HG03575 (cell line): ENCODE data around the gene RECQL5.
"Not testable (repeated sequence)": the region's sequence is repeated elsewhere in the genome, so short reads cannot be mapped to it uniquely, and the experiment has no call there.

ENCODE experiments used
- ATAC-seq: cut with Tn5 transposase; IDR thresholded peaks from one replicate; pipeline ENCODE4 v1.9.1; 2021; ENCODE audit not compliant: unreplicated experiment, insufficient number of reproducible peaks, low FRiP score; ENCODE audit errors: extremely low read depth

RECQL5 gene

DNA sequence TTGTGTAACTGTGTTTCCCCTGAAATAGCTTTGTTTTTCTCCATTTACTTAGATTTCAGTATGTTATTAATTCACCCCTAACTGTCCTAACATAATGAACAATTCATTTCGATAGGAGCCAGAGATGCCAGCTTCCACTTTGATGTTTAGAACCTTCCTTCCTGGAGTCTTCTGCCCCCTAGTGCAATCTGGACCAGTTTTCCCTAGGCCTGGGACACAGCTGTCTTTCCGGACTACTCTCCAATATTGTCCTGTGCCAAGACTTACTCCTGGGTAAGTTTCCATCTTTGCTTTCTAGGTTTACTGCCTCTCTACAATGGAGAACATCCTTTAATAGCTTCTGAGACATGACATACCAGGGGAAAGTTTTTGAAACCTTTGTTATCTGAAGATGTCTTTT, 12.8 kb downstream of the RECQL5 start:
- no peak for ATAC-seq

DNA sequence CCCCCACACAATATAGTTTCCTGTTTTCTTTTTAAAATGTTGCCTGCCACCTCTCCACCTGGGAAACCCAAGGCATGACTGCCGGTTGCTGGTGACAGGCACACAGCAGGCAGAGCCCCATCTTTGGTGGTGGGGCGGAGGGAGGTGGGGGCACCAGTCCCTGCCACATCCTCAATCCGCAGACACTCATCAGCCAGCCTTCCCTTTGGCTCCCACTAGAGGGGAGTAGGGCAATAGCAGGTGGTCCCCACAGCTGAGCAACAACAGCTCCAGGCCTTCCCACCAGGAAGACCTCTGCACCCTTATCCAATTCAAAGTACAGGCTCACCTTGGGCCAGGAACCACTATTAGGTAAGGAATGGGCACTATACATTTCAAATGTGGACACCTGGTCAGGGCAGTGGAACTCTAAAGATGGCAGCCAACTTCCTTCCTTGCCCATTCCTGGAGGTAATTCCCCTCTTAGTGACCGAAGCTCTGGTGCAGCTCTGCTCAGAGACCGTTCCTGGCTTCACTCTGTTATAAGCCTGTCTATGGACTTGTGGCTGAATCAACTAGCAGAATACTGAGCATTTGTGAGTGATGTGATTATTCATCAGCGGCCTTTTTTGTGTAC, 13.9 kb downstream of the RECQL5 start:
- no peak for ATAC-seq

DNA sequence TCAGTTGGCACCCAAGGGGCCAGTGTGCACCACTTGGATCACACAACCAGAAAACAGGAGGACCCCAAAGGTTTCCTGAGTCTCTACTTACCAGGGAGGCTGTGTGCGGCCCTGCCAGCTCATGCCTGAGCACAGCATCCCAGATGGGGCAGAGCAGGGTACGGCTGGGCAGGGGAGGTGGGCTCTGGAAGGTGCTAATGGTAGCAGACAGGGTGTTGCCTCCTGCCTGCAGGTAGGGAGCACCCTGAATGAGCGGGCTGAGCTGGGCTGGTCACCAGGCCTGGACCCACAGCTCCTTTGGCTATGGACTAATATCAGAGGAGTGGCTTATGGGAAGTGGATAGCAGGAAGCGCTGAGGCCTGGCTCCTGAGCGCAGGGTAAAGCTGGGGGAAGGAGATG, 14.6 kb downstream of the RECQL5 start:
- ATAC-seq, result no peak

DNA sequence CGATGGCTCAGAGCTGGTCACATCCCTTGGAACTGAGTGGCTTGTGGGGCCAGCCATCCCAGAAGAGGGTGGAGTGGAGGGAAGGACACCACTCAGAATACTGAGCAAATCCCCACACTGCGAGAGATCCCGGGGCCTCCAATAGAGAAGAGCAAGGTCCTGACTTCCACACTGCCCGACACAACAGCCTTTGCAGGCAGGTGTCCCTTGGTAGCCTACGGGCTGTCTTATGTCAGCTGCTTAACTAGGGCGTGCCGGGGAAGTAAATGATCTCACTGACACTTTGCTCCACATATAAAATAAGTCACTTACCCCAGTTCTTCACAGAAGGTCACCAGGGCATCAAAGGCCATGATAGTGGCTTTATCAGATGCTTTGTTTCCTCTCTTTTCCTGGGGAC, 16.1 kb downstream of the RECQL5 start:
- no peak for ATAC-seq

DNA sequence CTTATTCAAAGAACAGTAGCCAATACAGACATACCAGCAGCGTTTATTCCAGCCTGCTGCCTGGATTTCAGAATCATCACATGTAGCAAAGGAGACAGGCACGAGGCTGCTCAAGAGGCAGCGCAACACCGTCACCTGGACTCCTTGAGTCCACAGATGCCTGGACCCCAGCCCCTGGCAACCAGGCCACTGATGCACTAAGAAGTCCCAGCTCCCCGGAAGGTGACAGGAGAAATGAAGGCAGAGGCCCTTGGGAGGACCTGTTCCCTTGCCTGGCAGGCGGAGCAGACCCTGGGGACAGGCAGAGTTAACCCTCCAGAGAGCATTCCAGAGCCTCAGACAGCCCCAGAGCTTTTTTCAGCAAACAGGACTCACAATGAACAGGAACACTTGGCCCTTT, 17.3 kb downstream of the RECQL5 start:
- no peak for ATAC-seq

DNA sequence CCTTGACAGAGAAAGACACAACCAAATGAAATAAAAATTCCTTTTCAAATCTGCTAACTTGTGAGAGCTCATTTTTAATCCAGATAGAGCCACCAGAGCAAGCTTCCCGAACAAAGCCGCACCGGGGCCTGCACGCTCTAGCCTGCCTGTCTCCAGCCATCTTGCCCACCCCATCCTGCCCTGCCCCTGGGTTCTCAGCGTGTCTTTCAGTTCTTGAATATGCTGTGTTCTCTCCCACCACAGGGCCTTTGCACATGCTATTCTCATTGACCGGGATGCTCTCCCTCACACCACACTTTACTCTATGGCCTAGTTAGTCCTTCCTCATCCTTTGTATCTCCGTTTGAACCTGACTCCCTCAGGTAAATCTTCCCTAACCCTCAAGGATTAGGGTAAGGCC, 19.0 kb downstream of the RECQL5 start:
- no peak for ATAC-seq

DNA sequence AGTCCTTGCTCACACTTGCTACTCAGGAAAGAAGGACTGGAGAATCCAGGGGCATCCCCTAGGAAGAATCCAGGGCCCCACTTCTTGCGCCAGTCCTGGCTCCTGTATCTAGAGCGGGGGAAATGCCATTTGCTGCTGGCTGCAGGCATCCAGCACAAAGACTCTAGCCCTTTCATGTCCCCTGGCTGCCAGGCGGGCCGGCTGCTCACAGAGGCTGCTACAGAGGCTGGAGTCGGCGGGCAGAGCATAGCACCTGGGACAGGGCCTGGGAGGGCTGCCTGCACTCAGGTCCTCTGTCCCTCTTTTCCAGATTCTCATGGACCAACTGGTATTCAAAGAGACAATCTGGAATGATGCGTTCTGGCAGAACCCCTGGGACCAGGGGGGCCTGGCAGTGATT, 19.9 kb downstream of the RECQL5 start:
- ATAC-seq, result no peak

DNA sequence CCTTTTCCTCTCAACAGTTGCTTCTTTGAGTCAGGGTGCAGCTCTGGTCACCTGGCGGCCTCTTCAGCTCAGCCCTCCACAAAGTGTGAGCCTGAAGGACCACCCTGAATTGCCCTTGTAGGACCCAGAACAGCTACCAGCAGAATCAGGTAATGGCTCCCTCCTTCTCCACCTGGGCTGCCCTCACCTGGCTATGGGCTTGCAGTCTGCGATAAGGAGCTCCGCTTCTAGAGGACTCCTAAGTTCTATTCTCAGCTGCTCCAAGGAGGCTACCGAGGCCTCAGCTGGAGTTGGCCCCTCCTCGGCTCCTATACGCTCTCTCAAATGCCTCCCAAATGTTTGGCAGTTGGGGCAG, 20.3 kb downstream of the RECQL5 start:
- ATAC-seq, result no peak

DNA sequence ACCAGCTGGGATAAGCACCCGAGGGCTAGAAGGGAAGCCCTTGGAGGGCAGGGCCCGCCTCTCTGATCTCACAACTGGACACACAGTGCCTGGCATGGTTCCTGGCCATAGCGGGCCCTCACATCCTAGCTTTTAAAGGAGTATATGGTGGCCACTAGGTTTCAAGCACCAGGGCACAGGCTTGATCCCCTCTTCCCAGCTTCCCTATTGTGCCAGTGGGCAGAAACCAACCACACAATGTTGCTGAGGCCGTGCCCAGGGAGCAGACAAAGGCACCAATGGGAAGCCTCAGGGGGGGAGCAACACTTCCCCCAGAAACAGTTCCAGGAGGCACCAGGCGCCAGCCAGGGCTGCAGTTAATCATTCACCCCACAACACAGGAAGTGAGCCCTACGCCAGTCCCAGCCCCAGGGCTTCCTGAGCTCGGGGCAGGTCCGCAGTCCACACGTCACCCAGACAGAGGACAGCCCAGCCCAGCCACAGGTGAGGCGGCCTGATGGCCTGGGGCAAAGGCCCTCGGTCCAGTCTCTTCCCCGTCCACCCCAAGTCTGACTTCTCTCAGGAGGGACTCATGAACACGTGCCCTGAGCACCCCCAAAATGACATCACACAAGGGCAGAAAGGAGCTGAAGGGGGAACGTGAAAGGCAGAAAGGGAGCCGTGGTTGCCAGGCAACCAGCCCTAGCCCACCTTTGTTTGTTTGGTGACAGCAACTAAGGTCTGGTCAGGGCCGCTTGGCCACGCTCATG, 20.9 kb downstream of the RECQL5 start:
- no peak for ATAC-seq

DNA sequence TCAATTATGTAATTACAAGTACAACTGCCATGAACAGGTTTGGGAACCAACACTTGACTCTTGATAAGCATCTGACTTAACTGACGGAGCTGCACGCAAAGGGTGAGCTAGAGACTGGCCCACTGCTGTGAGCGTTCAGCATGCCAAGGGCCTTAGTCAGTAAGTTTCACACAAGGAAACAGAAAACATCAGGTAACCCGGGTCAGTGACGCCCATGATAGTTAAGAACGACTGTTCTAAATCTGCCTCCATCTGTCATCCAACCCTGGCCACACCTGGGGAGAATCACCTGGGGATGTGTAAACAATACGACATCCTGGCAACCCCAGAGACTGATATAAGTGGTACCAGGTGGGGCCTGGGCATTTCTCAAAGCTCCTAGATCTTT, 21.5 kb downstream of the RECQL5 start:
- ATAC-seq, result no peak

DNA sequence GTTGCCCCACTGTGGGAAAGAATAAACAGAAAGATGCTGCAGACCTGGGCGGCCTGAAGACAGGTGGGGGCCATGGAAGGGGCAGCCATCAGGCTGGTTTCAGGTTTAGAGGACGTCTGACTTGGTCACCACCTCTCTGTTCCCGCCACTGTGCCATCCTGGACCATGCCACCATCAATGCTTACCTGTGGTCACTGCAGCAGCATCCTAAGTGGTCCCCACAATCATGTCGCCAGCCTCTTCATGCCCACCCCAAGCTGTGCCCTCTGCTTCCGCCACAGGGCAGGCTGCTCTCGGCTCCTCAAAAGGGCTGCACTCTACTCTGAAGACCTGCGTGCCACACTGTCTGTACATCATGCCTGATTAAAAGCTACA, 23.3 kb downstream of the RECQL5 start:
- ATAC-seq, result no peak

DNA sequence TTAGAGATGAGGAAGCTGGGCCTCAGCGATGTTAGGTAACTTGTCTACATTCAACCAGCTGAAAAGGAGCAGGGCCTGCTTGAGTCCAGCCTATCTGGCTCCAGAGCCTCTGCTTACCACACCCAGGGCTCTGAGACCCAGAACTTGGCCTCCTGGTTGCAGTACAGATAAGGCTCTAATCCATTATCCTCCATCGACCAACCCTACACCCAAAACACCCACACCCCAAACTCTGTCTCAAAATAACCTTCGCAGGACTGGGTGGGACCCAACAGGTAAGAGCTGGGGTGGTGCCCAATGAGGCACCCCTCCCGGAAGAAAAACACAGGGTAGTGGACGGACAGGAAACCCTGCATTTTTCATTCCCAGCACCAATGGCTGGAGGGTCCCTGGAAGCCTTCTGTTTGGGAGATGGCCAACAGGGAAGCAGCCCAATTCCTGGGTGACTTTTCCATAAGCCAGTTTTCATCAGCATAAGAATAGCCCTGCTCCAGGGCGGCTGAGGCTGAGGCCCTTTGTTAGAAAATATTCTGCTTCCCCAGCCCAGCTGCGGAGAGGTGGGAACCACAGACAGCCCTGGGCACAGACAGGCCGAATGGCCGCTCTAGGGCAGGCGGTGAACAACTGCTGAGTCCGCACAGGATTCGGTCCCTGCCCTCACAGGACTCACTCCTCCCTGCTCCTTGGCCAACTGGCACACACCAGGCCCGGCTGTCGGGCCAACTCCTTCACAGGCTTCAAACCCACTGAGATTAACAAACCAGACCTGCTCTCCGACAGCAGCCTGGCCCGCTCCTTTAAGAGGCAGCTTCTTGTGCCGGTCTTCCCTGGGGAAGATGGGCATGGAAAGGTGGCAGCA, 23.9 kb downstream of the RECQL5 start:
- ATAC-seq, result no peak

DNA sequence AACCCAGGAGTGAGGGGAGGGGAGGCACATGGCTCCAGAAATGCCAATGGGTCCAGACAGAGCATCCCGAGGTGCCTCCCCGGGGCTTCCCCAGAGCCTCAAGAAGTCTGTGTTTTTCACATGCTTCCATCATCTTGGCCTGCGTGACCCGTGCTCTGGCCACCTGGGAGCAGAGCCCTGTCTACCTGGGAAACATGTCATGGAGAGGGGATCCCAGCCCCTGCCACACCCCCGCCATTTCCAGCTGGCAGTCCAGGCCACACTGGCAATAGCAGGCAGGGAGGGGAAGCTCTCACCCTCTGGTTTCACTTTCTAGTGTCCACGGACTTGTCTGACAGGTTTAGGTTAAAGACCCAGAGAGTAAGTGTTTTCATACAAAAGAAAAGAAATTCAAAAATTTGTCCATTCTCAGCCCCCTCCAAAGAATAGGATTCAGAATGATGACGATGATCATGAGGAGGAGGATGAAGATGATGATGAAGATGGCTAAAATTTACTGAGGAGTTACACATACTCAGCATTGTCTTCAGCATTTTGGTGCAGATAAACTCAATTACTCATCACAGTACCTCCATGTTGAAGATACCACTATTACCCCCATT, 24.7 kb downstream of the RECQL5 start:
- ATAC-seq, result no peak

DNA sequence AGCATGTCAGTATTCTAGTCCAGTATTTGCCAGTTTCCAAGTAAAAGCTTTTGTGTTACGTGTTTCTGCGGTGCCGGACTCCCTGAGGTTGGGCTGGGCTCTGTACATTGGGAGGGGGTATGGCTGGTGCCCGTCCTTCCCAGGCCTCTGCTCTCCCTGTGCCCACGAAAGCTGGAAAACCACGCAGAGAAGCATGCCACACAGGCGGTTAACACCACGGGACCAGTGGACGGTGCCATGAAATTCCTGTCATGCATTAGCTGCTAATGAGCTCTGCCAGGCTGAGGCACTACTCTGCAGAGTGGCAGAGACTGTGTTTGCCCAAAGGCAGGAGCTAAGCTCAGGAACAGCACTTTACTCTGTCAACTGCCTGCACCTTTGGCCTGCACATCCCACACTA, 25.6 kb downstream of the RECQL5 start:
- no peak for ATAC-seq

DNA sequence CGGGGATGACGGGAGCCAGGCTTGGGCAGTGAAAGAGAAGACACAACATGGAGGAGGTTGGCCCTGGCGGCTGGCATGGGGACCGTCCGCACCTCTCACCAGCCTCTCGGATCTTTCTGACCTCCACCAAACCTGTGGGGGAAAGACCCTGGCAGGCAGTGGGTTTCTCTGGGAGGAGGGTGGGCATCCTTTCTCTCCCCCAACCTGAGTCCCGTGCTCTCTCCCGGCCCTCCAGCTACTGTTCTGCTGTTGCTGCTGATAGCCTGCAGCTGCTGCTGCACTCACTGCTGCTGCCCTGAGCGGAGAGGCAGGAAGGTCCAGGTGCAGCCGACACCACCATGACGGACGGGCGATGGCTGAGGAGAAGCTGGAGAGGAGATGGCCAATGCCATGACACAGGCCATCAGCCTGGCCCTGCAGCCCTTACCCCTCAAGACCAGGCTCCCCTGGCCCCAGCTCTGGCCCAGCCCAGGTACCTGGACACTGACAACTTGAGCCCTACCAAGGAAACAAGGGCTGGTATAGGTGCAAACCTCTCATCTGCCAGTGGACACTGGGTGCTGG, 26.3 kb downstream of the RECQL5 start:
- no peak for ATAC-seq

DNA sequence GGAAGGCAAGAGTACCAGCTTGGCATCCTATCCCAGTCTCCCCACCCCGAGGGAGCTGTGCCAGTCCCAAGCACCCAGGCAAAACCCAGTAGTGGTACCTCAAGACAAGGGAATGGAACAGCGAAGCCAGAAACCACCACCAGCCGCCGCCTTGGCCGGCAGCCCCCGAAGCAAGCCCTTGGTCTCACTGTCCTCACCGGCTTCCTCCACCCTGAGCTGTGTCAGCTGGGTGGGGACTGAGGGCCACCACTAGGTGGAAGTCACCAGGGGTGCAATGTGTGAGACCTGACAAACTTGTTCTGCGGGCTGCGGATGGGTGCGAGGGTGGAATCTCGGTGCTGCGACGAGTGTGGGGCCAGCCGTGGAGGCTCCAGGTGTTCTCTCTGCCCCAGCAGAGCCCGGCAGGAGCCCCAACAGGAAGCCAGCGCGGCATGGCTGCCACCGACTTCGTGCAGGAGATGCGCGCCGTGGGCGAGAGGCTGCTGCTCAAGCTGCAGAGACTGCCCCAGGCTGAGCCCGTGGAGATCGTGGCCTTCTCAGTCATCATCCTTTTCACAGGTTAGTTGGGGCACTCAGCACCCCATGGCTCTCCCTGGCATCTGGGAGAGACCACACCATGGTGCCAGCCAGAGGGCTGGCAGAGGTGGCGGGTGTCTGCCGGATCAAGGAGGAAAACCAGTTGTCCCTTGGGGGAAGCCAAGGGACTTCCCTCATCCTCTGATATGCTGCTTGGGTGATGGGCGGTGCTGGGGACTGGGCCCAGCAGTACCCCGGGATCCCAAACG, 27.0 kb downstream of the RECQL5 start:
- no peak for ATAC-seq

DNA sequence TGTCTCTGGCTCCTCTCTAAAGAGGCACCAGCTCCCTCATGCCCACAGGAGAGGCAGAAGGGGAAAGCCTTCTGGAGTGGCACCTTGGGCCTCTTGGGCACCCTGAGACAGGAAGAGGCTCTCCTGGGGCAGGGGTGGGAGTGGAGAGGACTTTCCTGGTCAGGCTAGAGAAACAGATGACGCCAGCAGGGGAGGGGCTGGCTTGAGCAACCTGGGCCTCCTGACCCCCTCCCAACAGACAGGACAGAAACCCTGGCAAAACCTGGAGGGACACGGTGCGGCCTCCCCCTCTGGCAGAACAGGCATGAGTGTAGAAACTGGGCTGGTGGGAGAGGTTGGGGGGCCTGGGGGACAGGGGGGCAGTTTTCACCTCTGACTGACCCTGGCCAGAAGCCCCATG, 27.6 kb downstream of the RECQL5 start:
- ATAC-seq, result no peak

DNA sequence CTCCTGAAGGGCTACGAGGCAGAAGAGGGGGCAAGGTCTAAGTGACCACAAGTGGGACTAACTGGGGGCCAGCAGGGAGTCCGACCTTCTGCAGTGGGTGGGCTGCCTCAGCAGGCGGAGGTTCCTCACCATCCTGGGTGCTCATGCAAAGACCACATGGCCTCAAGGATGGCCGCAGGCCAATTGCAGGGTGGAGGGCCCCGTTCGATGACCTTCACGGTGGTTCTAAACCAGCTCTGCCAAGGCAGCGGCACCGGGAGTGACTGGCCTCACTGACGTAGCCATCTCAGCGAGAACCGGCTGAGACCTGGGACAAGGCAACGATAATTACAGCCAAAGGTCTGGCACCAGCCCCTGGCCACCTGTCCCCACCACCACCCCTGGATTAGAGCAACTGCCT, 28.1 kb downstream of the RECQL5 start:
- ATAC-seq, result no peak

DNA sequence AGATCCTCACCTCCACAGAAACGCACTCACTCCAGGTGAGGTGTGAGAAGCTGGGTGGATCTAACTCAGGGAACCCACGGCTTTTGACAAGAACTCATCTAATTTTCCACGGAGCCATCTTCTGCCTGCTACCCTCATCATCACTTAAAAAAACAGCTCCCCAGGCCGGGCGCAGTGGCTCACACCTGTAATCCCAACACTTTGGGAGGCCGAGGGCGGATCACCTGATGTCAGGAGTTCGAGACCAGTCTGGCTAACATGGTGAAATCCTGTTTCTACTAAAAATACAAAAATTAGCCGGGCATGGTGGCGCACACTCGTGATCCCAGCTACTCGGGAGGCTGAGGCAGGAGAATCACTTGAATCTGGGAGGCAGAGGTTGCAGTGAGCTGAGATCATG, 28.9 kb downstream of the RECQL5 start:
- not testable (repeated sequence) for ATAC-seq
